ENCODE data around the gene PLSCR4. TPM values are rescaled to one million over a fixed set of nuclear protein-coding genes. Genes with fewer than 3 reads are reported as not detected.

Gene PLSCR4
- total and polyA plus RNA-seq, 2 of the 8 experiments (the other 6 are each of a cell fraction or from before 2014, with no cell fraction given) = 1.8 to 2.9 TPM

GRCh38 chr3:146214493-146214892, 36.4 kb downstream of the PLSCR4 start:
- Histone ChIP-seq H3K79me1 (ENCODE audit: low read depth, low read length) (no peaks in the 10 kb centered on the region), H2BK12ac (ENCODE audit: low read depth, low read length) (no peak overlapping the region)
- TF ChIP-seq CHD1 (IDR thresholded peaks at IDR 0.05; ENCODE audit: low read depth, low read length) (no peak), CBX8 (IDR thresholded peaks at IDR 0.05; ENCODE audit: borderline replicate concordance, low read depth, low read length) (no peak), TCF12 (IDR thresholded peaks at IDR 0.05; ENCODE audit: low read depth, low read length) (no peak), TEAD4 (IDR thresholded peaks at IDR 0.05; ENCODE audit: low read depth, low read length) (no peak), MAFK (IDR thresholded peaks at IDR 0.05; ENCODE audit: low read depth, low read length) (no peak), RNF2 (IDR thresholded peaks at IDR 0.05; ENCODE audit: borderline replicate concordance, low read depth, low read length, missing control alignments, poor library complexity, severe bottlenecking) (no peak), BCL11A (IDR thresholded peaks at IDR 0.05; ENCODE audit: low read depth in 2 of 2, low read length in 2 of 2) (no peak), GTF2F1 (IDR thresholded peaks at IDR 0.05; ENCODE audit: borderline replicate concordance, low read depth, low read length) (no peak), RAD21 (IDR thresholded peaks at IDR 0.05 in 1 of 2, conservative IDR thresholded peaks at IDR 0.05 in 1 of 2; ENCODE audit: low read depth in 2 of 2, low read length in 2 of 2) (no peak), MAX (IDR thresholded peaks at IDR 0.05) (no peak), SAP30 (IDR thresholded peaks at IDR 0.05; ENCODE audit: insufficient read depth, insufficient replicate concordance, low read length) (no peak), BRCA1 (IDR thresholded peaks at IDR 0.05; ENCODE audit: low read depth, low read length) (no peak), RXRA (IDR thresholded peaks at IDR 0.05; ENCODE audit: insufficient read depth, low read depth, low read length) (no peak), ZNF274 (IDR thresholded peaks at IDR 0.05; ENCODE audit: borderline replicate concordance, extremely low read depth, low read length) (no peak)

More at GRCh38 chr3:146214493-146214892, 36.4 kb downstream of the PLSCR4 start:
- no peaks in the 10 kb centered on the region for H3K9me3 ChIP-seq (ENCODE audit: insufficient read depth in 2 of 2, low read depth in 1 of 2, low read length in 1 of 2)
- H3K4me2 ChIP-seq (ENCODE audit: insufficient read depth in 1 of 2, low read depth in 2 of 2, low read length in 2 of 2) = no peak overlapping the region
- no peak overlapping the region for H4K8ac ChIP-seq (ENCODE audit: extremely low read depth, insufficient read depth, low read length)
- H3K4me3 ChIP-seq (ENCODE audit: extremely low read depth in 1 of 4, insufficient read depth in 2 of 4, low read depth in 3 of 4, low read length in 4 of 4) = no peak overlapping the region
- H4K5ac ChIP-seq (ENCODE audit: insufficient read length, low read depth, low read length) = no peak overlapping the region
- H3K23me2 ChIP-seq (ENCODE audit: low read depth, low read length) = no peaks in the 10 kb centered on the region
- H3K27ac ChIP-seq (ENCODE audit: low read depth, low read length) = no peak overlapping the region
- H3K14ac ChIP-seq (ENCODE audit: insufficient read length) = no peak overlapping the region
- H2AK5ac ChIP-seq (ENCODE audit: low read depth, low read length) = no peak overlapping the region
- H3K4me1 ChIP-seq (replicated peaks in 1 of 4; ENCODE audit: control insufficient read depth in 3 of 4, insufficient read depth in 4 of 4, low read length in 3 of 4) = no peaks in the 10 kb centered on the region
- H2BK20ac ChIP-seq (ENCODE audit: low read length) = no peak overlapping the region
- 90% methylated on average over 2 of the region's 2 CpGs; no CpG with 5 or more reads in 1 of the 2 experiments for WGBS, 2 experiments (ENCODE audit: extremely low coverage in 1 of 2, insufficient coverage in 1 of 2, insufficient read length in 1 of 2, insufficient replicate concordance in 2 of 2, low coverage in 1 of 2, low lambda C conversion rate in 2 of 2, missing lambda C conversion rate in 1 of 2)
- DNase-seq (ENCODE audit: low read depth in 1 of 2, low spot score in 2 of 2) (no peak), FAIRE-seq (no peak)
- H2BK15ac ChIP-seq (ENCODE audit: low read length) = no peak overlapping the region
- no peaks in the 10 kb centered on the region for H4K20me1 ChIP-seq (replicated peaks in 1 of 2; ENCODE audit: control insufficient read depth in 1 of 2, insufficient read depth in 2 of 2, low read length in 2 of 2)
- H3K4ac ChIP-seq (replicated peaks; ENCODE audit: insufficient read length, low read depth, low read length) = no peak overlapping the region
- H3K36me3 ChIP-seq (ENCODE audit: control insufficient read depth in 2 of 4, insufficient read depth in 4 of 4, low read length in 3 of 4) = no peaks in the 10 kb centered on the region
- no peak overlapping the region for H4K91ac ChIP-seq (replicated peaks; ENCODE audit: insufficient read length, low read length)
- no peak overlapping the region for H2BK5ac ChIP-seq (ENCODE audit: low read depth, low read length)
- ChIA-PET POLR2A (ENCODE audit: partially characterized antibody) (no interaction called here), CTCF (ENCODE audit: partially characterized antibody) (interaction anchor here (0.6 to 0.8 kb wide), 2 partner anchors 87 to 366 kb away, joined by 3 to 4 read pairs; no protein-coding TSS in a partner anchor)
- H3K27me3 ChIP-seq (replicated peaks in 1 of 4; ENCODE audit: control insufficient read depth in 3 of 4, extremely low read depth in 1 of 4, insufficient read depth in 3 of 4, low read length in 3 of 4) = no peaks in the 10 kb centered on the region
- H2BK120ac ChIP-seq (replicated peaks; ENCODE audit: low read depth, low read length) = no peak overlapping the region
- no peak overlapping the region for H3K9ac ChIP-seq (replicated peaks in 1 of 4; ENCODE audit: extremely low read depth in 1 of 4, low read depth in 3 of 4, low read length in 3 of 4)
- no peak overlapping the region for H3K56ac ChIP-seq (replicated peaks; ENCODE audit: insufficient read length, low read depth, low read length)
- no peak overlapping the region for H3K18ac ChIP-seq (ENCODE audit: extremely low read depth, low read length)
- no peak overlapping the region for H3K23ac ChIP-seq (ENCODE audit: insufficient read length)
- no peaks in the 10 kb centered on the region for H3K79me2 ChIP-seq (ENCODE audit: control insufficient read depth in 1 of 2, insufficient read depth in 2 of 2, low read length in 2 of 2)
- H2AFZ ChIP-seq (ENCODE audit: low read length) = no peak overlapping the region
